Trophoblast cell (in vitro differentiated cells and primary cell): ENCODE data around the gene NFS1.

Experiments used
- DNase-seq, 2 donors: peaks; one replicate each; pipeline ENCODE4 v3.0.0-alpha.2; 2016
- H2AFZ ChIP-seq: 2 replicates; pipeline ENCODE4 v1.6.1; 2013; ENCODE audit warnings: low read length, moderate library complexity, mild to moderate bottlenecking; ENCODE audit not compliant: insufficient read depth, poor library complexity
- H2AK5ac ChIP-seq: 2 replicates; pipeline ENCODE4 v1.6.1; 2013; ENCODE audit warnings: mild to moderate bottlenecking, low read length
- H2BK120ac ChIP-seq: 2 replicates; pipeline ENCODE4 v1.6.1; 2013; ENCODE audit warnings: low read length, mild to moderate bottlenecking, moderate library complexity; ENCODE audit not compliant: insufficient read depth, poor library complexity
- H2BK12ac ChIP-seq: 2 replicates; pipeline ENCODE4 v1.6.1; 2013; ENCODE audit warnings: mild to moderate bottlenecking, low read length, moderate library complexity
- H2BK5ac ChIP-seq: 2 replicates; pipeline ENCODE4 v1.6.1; 2013; ENCODE audit warnings: low read length, low read depth, moderate library complexity, mild to moderate bottlenecking; ENCODE audit not compliant: poor library complexity
- H3K14ac ChIP-seq: 2 replicates; pipeline ENCODE4 v1.6.1; 2013; ENCODE audit warnings: mild to moderate bottlenecking, low read length
- H3K18ac ChIP-seq: 2 replicates; pipeline ENCODE4 v1.6.1; 2013; ENCODE audit warnings: mild to moderate bottlenecking, low read length
- H3K23ac ChIP-seq: 2 replicates; pipeline ENCODE4 v1.6.1; 2013; ENCODE audit warnings: low read length
- H3K27ac ChIP-seq: 2 replicates; pipeline ENCODE4 v1.5.1; 2013; ENCODE audit warnings: low read depth, mild to moderate bottlenecking, inconsistent platforms, low read length, moderate library complexity
- H3K27me3 ChIP-seq: 2 replicates; pipeline ENCODE4 v1.6.1; 2013; ENCODE audit warnings: inconsistent platforms, mild to moderate bottlenecking, low read length, moderate library complexity; ENCODE audit not compliant: insufficient read depth
- H3K36me3 ChIP-seq, 2 experiments: 1 replicate in 1 of 2; 2 replicates in 1 of 2; pipeline ENCODE4 v1.6.1; 2013; ENCODE audit warnings: low read length in 2 of 2, mild to moderate bottlenecking in 2 of 2, moderate library complexity in 1 of 2; ENCODE audit not compliant: insufficient read depth in 2 of 2, control insufficient read depth in 1 of 2
- H3K4ac ChIP-seq: 2 replicates; pipeline ENCODE4 v1.6.1; 2013; ENCODE audit warnings: low read depth, mild to moderate bottlenecking, low read length, moderate library complexity
- H3K4me1 ChIP-seq, 2 experiments: 1 replicate in 1 of 2; 2 replicates in 1 of 2; pipeline ENCODE4 v1.6.1; 2013; ENCODE audit warnings: low read length in 2 of 2, mild to moderate bottlenecking in 2 of 2, moderate library complexity in 1 of 2; ENCODE audit not compliant: insufficient read depth in 2 of 2, control insufficient read depth in 1 of 2
- H3K4me2 ChIP-seq: 2 replicates; pipeline ENCODE4 v1.6.1; 2013; ENCODE audit warnings: inconsistent platforms, mild to moderate bottlenecking, low read length, moderate library complexity
- H3K4me3 ChIP-seq: 2 replicates; pipeline ENCODE4 v1.5.1; 2013; ENCODE audit warnings: mild to moderate bottlenecking, low read depth, low read length, inconsistent platforms
- H3K79me1 ChIP-seq: one replicate; pipeline ENCODE4 v1.6.1; 2013; ENCODE audit warnings: low read length
- H3K79me2 ChIP-seq: 2 replicates; pipeline ENCODE4 v1.6.1; 2013; ENCODE audit warnings: low read length, mild to moderate bottlenecking; ENCODE audit not compliant: control insufficient read depth, insufficient read depth, poor library complexity
- H3K9ac ChIP-seq: 2 replicates; pipeline ENCODE4 v1.6.1; 2013; ENCODE audit warnings: mild to moderate bottlenecking, low read length
- H3K9me3 ChIP-seq: 2 replicates; pipeline ENCODE4 v1.6.1; 2013; ENCODE audit warnings: low read depth, mild to moderate bottlenecking, control low read depth, inconsistent platforms, low read length; ENCODE audit not compliant: insufficient read depth
- H4K12ac ChIP-seq: 2 replicates; pipeline ENCODE4 v1.6.1; 2013; ENCODE audit warnings: low read depth, mild to moderate bottlenecking, low read length, moderate library complexity
- H4K8ac ChIP-seq: 2 replicates; pipeline ENCODE4 v1.6.1; 2013; ENCODE audit warnings: low read depth, mild to moderate bottlenecking, low read length, moderate library complexity
- H4K91ac ChIP-seq: one replicate; pipeline ENCODE4 v1.6.1; 2013; ENCODE audit warnings: low read depth, mild to moderate bottlenecking, low read length, moderate library complexity
- WGBS: extraction: QIAGEN DNeasy Blood & Tissue Kit; methylation state at CpG from one replicate; pipeline ENCODE4 v1.1.7; 2013; ENCODE audit warnings: missing lambda C conversion rate; ENCODE audit not compliant: insufficient read length, insufficient coverage; ENCODE audit errors: extremely low coverage; 5-methylcytosine and 5-hydroxymethylcytosine counted together

Gene NFS1

DNA sequence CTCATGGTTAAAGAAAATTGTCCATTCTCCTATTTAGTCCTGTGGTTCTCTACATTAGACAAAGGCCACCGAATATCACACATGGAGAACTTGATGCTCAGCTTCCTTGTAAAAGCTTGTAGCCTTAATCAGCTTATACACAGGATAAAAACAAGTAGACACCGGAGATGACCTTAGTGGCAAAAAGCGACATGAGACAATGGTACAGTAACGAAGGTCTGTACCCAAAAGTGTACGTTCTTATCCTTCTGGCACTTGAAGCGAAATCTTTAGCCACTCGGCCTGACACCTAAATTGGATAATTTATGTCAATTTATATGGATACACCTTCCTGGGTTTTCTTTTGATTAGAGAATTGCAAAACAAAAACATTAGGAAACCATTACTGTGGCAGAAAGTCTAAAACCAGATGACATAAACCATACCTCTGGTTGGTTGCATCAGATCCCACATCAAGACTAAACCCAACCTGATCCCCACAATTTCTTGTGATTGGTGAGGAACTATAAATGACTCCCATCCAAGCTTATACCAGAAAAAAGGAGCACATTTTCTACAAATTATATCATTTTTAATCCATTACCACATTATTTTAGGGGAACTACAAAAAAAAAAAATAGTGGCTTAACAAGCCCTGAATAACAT, 36.8 kb upstream of the NFS1 start:
- no peak overlapping the region for H2BK120ac ChIP-seq
- no peaks in the 10 kb centered on the region for H3K4me1 ChIP-seq
- H3K4me3 ChIP-seq, result no peak overlapping the region
- H3K4me2 ChIP-seq, result no peak overlapping the region
- WGBS, result no CpG with 5 or more reads among the region's 7 CpGs
- no peak overlapping the region for H3K27ac ChIP-seq
- DNase-seq, result peak in 1 of 2 donors; percentile 11
- H2BK5ac ChIP-seq, result no peak overlapping the region
- no peak overlapping the region for H3K23ac ChIP-seq
- H2AFZ ChIP-seq, result no peak overlapping the region
- no peaks in the 10 kb centered on the region for H3K79me1 ChIP-seq
- no peak overlapping the region for H2BK12ac ChIP-seq
- H3K36me3 ChIP-seq, result peaks cover 31 to 50% of the 10 kb centered on the region in 2 experiments
- H2AK5ac ChIP-seq, result no peak overlapping the region
- H3K27me3 ChIP-seq, result no peaks in the 10 kb centered on the region
- peak overlapping the region; percentile 86 for H3K4ac ChIP-seq
- H3K79me2 ChIP-seq, result peaks cover 20% of the 10 kb centered on the region
- no peak overlapping the region for H4K8ac ChIP-seq
- H4K12ac ChIP-seq, result no peak overlapping the region
- no peaks in the 10 kb centered on the region for H3K9me3 ChIP-seq
- H4K91ac ChIP-seq, result no peak overlapping the region
- H3K18ac ChIP-seq, result no peak overlapping the region
- no peak overlapping the region for H3K14ac ChIP-seq
- no peak overlapping the region for H3K9ac ChIP-seq

DNA sequence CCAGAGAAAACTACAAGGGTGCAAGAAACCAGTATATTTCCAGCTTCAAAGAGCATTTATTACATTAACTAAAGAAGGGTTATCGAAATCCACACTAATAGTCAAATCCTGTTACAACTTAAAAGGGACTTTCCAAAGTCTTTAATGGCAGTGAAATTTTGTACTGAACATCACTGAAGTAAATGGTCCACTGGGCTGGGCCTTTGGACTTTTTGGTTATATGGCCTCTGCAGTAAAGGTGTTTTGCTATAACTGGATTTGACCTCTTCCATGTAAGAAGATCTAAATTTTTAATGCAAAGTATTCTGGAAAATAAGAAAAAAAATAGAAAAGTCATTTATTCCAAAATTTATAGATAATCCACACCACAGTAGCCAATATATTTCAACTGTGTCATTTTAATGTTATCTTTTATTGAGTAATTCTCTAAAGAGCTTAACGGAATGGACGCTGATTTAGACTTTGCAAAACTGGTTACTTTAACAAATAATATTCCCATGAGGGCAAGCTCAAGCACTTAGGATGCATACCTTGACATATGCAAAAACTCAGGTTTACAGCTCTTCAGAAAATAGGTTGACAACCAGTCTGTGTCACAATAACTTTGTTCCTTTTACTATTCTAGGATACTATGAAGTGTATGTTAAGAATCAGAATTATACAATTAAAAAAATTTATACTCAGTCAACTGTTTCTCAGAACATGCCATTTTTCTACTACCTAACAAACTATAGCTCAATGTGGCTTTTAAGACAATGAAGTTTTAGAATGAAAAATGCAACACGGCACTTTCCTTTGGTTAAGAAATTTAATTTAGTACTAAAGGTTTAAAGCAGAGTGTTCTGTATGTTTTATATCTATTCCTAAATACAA, 35.9 kb upstream of the NFS1 start:
- no peak overlapping the region for H2AFZ ChIP-seq
- no peak overlapping the region for H3K9ac ChIP-seq
- no peak overlapping the region for H3K4me3 ChIP-seq
- H3K14ac ChIP-seq, result no peak overlapping the region
- H4K91ac ChIP-seq, result no peak overlapping the region
- no peaks in the 10 kb centered on the region for H3K79me1 ChIP-seq
- no peak overlapping the region for H3K18ac ChIP-seq
- peak overlapping the region; percentile 62 for H3K4ac ChIP-seq
- no peaks in the 10 kb centered on the region for H3K9me3 ChIP-seq
- no peak overlapping the region for H2BK5ac ChIP-seq
- H3K4me2 ChIP-seq, result no peak overlapping the region
- DNase-seq, result no peak
- H3K27ac ChIP-seq, result no peak overlapping the region
- peaks cover 31 to 48% of the 10 kb centered on the region in 2 experiments for H3K36me3 ChIP-seq
- H3K4me1 ChIP-seq, result no peaks in the 10 kb centered on the region
- H3K79me2 ChIP-seq, result peaks cover 19% of the 10 kb centered on the region
- H2AK5ac ChIP-seq, result no peak overlapping the region
- H3K23ac ChIP-seq, result no peak overlapping the region
- H3K27me3 ChIP-seq, result no peaks in the 10 kb centered on the region
- no peak overlapping the region for H4K12ac ChIP-seq
- no CpG with 5 or more reads among the region's 4 CpGs for WGBS
- no peak overlapping the region for H2BK120ac ChIP-seq
- no peak overlapping the region for H4K8ac ChIP-seq
- no peak overlapping the region for H2BK12ac ChIP-seq

DNA sequence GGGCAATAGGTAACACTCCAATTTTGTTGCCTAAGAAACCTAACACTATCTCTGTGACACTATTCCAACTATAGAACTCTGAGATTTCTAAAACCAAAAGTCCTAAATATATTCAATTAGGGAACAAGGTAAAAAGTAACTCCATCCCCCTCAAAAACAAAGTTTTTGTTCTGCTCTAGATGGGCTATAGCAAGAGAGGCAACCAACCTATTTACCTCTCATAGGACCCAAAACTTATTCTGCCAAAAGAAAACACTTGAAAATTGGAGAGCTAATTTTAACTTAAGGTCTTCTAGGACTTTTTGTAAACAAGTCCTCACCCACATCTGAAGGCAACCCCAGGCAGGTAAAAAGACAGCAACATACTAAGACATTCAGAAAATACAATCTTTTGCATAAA, 35.2 kb upstream of the NFS1 start:
- Histone ChIP-seq H3K4ac (peak overlapping the region; percentile 27), H3K27ac (no peak overlapping the region), H3K27me3 (no peaks in the 10 kb centered on the region), H4K91ac (no peak overlapping the region), H3K4me1 (no peaks in the 10 kb centered on the region), H2AFZ (no peak overlapping the region), H3K4me2 (no peak overlapping the region), H2BK5ac (no peak overlapping the region), H3K9me3 (no peaks in the 10 kb centered on the region), H4K12ac (no peak overlapping the region), H2BK120ac (no peak overlapping the region), H3K4me3 (no peak overlapping the region), H3K23ac (no peak overlapping the region), H4K8ac (no peak overlapping the region), H3K9ac (no peak overlapping the region), H3K18ac (no peak overlapping the region), H3K79me2 (peaks cover 19% of the 10 kb centered on the region), H2BK12ac (no peak overlapping the region), H2AK5ac (no peak overlapping the region), H3K79me1 (no peaks in the 10 kb centered on the region), H3K14ac (no peak overlapping the region), H3K36me3 (peaks cover 31 to 50% of the 10 kb centered on the region in 2 experiments)
- DNase-seq, result no peak

DNA sequence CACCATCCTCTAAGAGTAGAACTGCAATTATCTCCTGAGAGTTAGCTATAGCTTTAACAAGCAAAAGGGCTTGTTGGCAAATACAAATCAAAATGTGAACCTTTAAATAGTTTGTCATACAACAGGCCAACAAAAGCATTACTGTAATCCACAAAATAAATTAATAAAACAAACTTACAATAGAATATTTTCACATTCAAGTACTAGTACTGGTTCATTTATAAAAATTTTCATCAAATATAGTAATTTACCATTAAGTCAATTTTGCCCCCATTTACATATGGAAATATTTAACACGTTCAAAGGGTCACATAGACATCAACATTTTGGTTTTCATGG, 33.5 kb upstream of the NFS1 start:
- H3K4me1 ChIP-seq, result no peaks in the 10 kb centered on the region
- no peak overlapping the region for H2BK120ac ChIP-seq
- no peak overlapping the region for H2BK12ac ChIP-seq
- H3K79me2 ChIP-seq, result peaks cover 11% of the 10 kb centered on the region
- no peak overlapping the region for H3K18ac ChIP-seq
- WGBS, result no CpG with 5 or more reads among the region's 1 CpG
- no peak overlapping the region for H2AK5ac ChIP-seq
- no peaks in the 10 kb centered on the region for H3K79me1 ChIP-seq
- no peaks in the 10 kb centered on the region for H3K9me3 ChIP-seq
- no peak overlapping the region for H3K4me2 ChIP-seq
- H3K27ac ChIP-seq, result no peak overlapping the region
- H3K4ac ChIP-seq, result peak overlapping the region; percentile 39
- no peak overlapping the region for H4K91ac ChIP-seq
- no peak overlapping the region for H3K23ac ChIP-seq
- no peak for DNase-seq
- no peak overlapping the region for H4K8ac ChIP-seq
- peaks cover 33 to 51% of the 10 kb centered on the region in 2 experiments for H3K36me3 ChIP-seq
- H3K4me3 ChIP-seq, result no peak overlapping the region
- H2BK5ac ChIP-seq, result no peak overlapping the region
- no peak overlapping the region for H3K9ac ChIP-seq
- no peak overlapping the region for H2AFZ ChIP-seq
- H3K14ac ChIP-seq, result no peak overlapping the region
- no peaks in the 10 kb centered on the region for H3K27me3 ChIP-seq
- H4K12ac ChIP-seq, result no peak overlapping the region
